Stimulated activated CD8-positive, alpha-beta memory T cell treated with anti-CD3 and anti-CD28 coated beads, Interleukin-7, amount 100 ng/mL, for 1 hour (primary cell): ENCODE results near the gene SPRR1A.

ENCODE experiments used
- DNase-seq, 2 donors: peaks; one replicate each; pipeline ENCODE4 v3.0.0-alpha.2; 2020; ENCODE audit warnings: low read depth in 2 of 2

SPRR1A gene

GRCh38 chr1:152983743-152984142 lies at the start of gene SPRR1A:
SPRR1A (plus strand) TSS chr1:152984081; CDS start chr1:152985231, 1,150 bp downstream.
- no peak for DNase-seq

- no peak for DNase-seq
Observed at GRCh38 chr1:152940614-152941013, 43.3 kb upstream of the SPRR1A start.

GRCh38 chr1:152941037-152941711 lies 42.7 kb upstream of the SPRR1A start:
- DNase-seq, result no peak

GRCh38 chr1:152942161-152942560 lies 41.7 kb upstream of the SPRR1A start:
- no peak for DNase-seq

- DNase-seq, result no peak
Observed at GRCh38 chr1:152946248-152946647, 37.6 kb upstream of the SPRR1A start.

- no peak for DNase-seq
Observed at GRCh38 chr1:152946651-152947256, 37.1 kb upstream of the SPRR1A start, which contains the start of gene SPRR5. SPRR5 (plus strand) TSS chr1:152947206; CDS start chr1:152948555, 1,349 bp downstream.

GRCh38 chr1:152951711-152952110 lies 32.2 kb upstream of the SPRR1A start:
- no peak for DNase-seq

- DNase-seq, result no peak
Observed at GRCh38 chr1:152953761-152954160, 30.1 kb upstream of the SPRR1A start.

GRCh38 chr1:152954436-152954835 lies 29.4 kb upstream of the SPRR1A start:
- no peak for DNase-seq

- no peak for DNase-seq
Observed at GRCh38 chr1:152957561-152957960, 26.3 kb upstream of the SPRR1A start.

- DNase-seq, result no peak
Observed at GRCh38 chr1:152959273-152959672, 24.6 kb upstream of the SPRR1A start.

GRCh38 chr1:152959801-152960451 lies 24.0 kb upstream of the SPRR1A start:
- DNase-seq, result no peak

- DNase-seq, result no peak
Observed at GRCh38 chr1:152960452-152961044, 23.3 kb upstream of the SPRR1A start.

- no peak for DNase-seq
Observed at GRCh38 chr1:152961226-152961891, 22.5 kb upstream of the SPRR1A start.

GRCh38 chr1:152962876-152963415 lies 20.9 kb upstream of the SPRR1A start:
- DNase-seq, result no peak

GRCh38 chr1:152964536-152964935 lies 19.3 kb upstream of the SPRR1A start:
- DNase-seq, result no peak

- DNase-seq, result no peak
Observed at GRCh38 chr1:152965853-152966252, 18.0 kb upstream of the SPRR1A start.

GRCh38 chr1:152967201-152967600 lies 16.7 kb upstream of the SPRR1A start:
- no peak for DNase-seq

GRCh38 chr1:152968248-152968647 lies 15.6 kb upstream of the SPRR1A start:
- no peak for DNase-seq

- no peak for DNase-seq
Observed at GRCh38 chr1:152969036-152969435, 14.8 kb upstream of the SPRR1A start.

- DNase-seq, result no peak
Observed at GRCh38 chr1:152970495-152970894, 13.4 kb upstream of the SPRR1A start, which contains the start of gene SPRR4. SPRR4 (plus strand) TSS chr1:152970648; CDS start chr1:152971891, 1,243 bp downstream.
